Activated naive CD4-positive, alpha-beta T cell treated with anti-CD3 and anti-CD28 coated beads, Interleukin-2, amount 50 U/mL, for 16 hours (primary cell): Measurements from ENCODE around the gene DNM3.
A peak's percentile ranks its signal among the peaks of the same experiment; 100 is the strongest.
"Not testable (repeated sequence)": the region's sequence is repeated elsewhere in the genome, so short reads cannot be mapped to it uniquely, and the experiment has no call there.

Experiments used
- DNase-seq: peaks from one replicate; pipeline ENCODE4 v3.0.0-alpha.2; 2020

Gene DNM3

DNA sequence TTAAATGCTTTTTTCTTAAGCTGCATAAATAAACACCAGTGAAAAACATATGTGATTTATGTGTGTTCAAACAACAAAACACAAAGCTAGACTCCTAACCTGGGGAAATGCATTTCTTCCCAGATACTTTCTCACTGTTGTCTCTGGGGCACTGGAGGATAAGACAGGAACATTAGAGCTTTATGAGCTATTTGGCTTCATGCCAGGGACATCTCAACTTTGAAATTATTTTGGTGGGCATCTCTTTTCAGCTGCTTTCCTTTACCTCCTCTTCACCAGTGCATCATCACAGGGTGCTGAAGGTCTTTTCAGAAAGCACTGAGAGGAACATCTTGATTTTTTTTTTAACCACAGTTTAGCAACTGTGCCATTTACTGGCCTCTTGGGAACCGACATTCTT, 212.9 kb downstream of the DNM3 start:
- DNase-seq, result no peak

DNA sequence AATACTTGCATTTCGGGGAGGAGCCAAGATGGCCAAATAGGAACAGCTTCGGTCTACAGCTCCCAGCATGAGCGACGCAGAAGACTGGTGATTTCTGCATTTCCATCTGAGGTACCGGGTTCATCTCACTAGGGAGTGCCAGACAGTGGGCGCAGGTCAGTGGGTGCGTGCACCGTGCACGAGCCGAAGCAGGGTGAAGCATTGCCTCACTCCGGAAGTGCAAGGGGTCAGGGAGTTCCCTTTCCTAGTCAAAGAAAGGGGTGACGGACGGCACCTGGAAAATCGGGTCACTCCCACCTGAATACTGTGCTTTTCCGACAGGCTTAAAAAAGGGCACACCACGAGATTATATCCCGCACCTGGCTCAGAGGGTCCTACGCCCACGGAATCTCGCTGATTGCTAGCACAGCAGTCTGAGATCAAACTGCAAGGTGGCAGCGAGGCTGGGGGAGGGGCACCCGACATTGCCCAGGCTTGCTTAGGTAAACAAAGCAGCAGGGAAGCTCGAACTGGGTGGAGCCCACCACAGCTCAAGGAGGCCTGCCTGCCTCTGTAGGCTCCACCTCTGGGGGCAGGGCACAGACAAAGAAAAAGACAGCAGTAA, 214.6 kb downstream of the DNM3 start:
- DNase-seq, result not testable (repeated sequence)

GRCh38 chr1:172068334-172068733, 227.0 kb downstream of the DNM3 start:
- no peak for DNase-seq

DNA sequence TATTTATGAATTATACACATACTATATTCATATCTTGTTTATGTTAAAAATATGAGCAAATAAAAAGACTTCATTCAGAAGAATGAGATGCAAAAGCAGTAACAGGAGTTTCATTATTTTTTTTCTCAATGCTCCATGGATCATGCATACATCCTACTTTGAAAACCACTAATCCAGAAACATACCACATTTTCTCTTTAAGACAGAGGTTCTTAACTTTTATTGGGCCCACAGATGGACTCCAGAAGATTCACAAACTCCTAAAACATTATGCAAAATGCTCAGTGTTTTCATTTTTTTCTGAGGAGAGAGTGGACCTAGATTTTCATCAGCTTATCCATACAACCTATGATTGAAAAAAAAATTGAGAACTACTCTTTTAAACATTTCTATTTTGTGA, 227.8 kb downstream of the DNM3 start:
- DNase-seq, result no peak

DNA sequence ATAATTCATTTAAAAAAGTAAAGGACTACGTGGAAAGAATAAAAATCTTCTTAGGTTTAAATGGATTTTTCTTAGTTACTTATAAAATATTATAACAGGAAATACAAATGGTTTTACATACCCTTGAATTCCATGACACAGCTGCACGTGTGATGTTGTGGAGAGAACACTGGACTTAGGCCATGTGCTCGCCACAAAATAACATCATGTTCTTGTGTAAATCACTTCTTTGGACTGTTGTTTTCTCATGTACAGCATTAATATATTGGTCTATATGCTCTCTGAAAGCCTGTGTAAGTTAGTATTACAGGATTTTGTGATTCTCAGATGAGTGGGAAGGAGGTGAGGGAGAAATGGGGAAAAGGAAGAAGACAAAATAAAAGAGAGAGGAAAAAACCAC, 228.2 kb downstream of the DNM3 start:
- no peak for DNase-seq

- DNase-seq, result no peak
These were observed 228.8 kb downstream of the DNM3 start for GRCh38 chr1:172070055-172070454.

- no peak for DNase-seq
These were observed 230.4 kb downstream of the DNM3 start for GRCh38 chr1:172071746-172072145.

- not testable (repeated sequence) for DNase-seq
These were observed 238.6 kb downstream of the DNM3 start for GRCh38 chr1:172079859-172080258.

- no peak for DNase-seq
These were observed 241.9 kb downstream of the DNM3 start for GRCh38 chr1:172083191-172083590.

DNA sequence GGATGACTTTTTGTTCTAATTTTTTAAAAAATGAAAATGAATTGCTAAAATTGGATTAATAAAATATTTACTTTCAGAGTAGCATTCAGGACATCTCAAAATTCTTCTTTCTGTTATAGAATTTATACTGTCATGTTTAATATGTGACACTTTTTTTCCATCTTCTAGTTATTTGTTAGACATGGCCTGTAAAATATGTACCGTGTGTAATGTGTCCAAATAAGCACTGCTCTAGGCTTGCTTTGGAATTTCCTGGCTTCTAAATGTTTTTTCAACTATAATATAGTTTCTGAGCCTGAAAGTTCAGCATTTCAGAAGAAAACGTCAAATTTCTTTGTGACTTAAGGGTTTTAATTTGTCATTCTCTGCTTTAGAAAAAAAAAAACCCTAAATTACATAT, 243.6 kb downstream of the DNM3 start:
- DNase-seq, result no peak

- DNase-seq, result no peak
These were observed 244.0 kb downstream of the DNM3 start for GRCh38 chr1:172085317-172085716.

GRCh38 chr1:172086137-172086536, 244.8 kb downstream of the DNM3 start:
- DNase-seq, result no peak

DNA sequence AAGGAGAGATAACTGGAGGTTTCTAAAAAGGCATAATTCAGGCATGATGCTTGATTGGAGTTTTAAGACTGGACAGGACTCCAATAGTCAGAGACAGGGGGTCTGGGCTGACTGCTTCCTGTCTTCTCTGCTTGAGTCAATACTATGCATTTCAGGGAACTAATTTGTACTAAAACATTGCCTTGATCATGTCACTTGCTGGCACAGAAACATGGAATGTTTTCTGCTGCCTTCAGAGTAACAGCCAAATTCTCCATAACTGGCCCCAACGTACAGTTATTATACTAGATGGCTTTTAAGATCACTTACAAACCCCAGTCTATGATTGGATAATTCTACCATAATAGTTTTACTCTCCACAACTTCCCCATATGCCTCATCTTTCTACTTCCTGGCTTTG, 247.0 kb downstream of the DNM3 start:
- DNase-seq, result no peak

- peak; percentile 64 for DNase-seq
These were observed 248.6 kb downstream of the DNM3 start for GRCh38 chr1:172089768-172090510.

GRCh38 chr1:172090511-172090817, 249.2 kb downstream of the DNM3 start:
- DNase-seq, result no peak

- no peak for DNase-seq
These were observed 254.5 kb downstream of the DNM3 start for GRCh38 chr1:172095846-172096245.

DNA sequence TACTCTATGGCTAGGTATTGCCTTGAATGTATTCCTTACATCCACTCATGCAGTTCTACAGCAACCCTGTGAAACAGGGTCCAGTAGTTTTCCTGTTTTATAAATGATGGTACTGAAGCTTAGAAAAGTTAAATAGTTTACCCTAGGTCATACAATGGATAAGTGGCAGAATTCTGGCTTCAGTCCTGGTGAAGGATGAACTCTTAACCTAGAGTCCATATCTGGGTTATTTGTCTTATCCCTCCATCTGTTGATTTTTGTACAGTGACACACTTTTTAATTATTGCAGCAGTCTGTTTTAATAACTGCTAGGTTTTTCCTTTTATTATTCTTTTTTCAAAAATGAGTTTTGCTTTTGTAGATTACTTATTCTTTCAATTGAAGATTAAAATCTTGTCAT, 263.9 kb downstream of the DNM3 start:
- DNase-seq, result no peak

GRCh38 chr1:172107316-172107975, 266.1 kb downstream of the DNM3 start:
- DNase-seq, result no peak

- no peak for DNase-seq
These were observed 267.0 kb downstream of the DNM3 start for GRCh38 chr1:172108161-172108893.

DNA sequence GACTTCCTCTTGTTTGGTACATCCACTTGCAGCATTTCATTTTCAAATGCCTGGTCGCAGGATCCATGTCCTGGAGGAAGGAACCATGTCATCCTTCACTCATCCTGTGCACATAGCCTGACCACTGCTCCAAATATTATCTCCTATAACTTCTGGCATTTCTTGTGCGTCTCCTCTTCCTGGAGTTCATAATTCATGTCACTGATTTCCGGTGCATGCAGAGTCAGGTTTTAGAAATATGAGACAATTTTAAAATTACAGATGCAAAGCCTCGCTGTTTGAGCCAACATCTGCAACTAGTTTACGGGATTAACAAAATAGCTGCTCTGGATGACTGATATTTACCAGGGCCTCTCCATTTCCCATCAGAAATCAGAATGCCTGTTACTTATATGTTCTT, 268.1 kb downstream of the DNM3 start:
- DNase-seq, result no peak

DNA sequence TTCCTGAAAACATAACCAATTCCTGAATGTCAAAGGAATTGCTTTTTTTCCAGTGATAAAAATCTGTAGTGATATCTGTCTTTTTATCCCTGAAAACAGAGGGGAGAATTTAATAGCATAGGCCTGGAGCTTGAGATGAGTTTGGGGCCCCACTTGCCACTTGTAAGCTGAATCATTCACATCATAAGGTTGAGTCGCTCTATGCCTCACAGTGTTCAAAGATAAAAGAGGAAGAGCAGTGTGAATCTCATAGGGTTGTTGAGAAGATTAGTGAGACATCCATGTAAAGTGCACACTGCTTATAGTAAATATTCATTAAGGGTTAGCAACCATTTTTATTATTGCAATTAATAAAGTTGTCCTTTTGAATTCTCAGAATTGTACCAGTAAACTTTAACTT, 271.3 kb downstream of the DNM3 start:
- no peak for DNase-seq

DNA sequence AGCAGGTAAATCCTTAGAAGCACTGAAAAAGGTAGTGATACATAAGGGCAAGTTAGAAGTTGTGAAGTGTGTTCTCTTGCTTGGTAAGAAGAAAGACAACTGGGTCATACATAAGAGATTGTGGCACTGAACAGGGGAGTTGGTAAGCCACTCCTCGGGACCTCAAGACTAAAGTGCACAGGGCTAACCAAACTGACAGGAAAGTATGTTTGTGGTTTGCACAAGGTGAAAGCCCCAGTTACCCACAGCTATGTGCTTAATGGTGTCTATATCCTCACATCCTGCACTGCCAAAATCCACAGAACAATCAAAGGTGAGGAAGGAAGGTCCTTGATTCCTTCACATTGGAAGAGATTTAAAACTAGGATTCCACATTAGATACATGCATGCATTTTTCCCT, 276.5 kb downstream of the DNM3 start:
- no peak for DNase-seq

DNA sequence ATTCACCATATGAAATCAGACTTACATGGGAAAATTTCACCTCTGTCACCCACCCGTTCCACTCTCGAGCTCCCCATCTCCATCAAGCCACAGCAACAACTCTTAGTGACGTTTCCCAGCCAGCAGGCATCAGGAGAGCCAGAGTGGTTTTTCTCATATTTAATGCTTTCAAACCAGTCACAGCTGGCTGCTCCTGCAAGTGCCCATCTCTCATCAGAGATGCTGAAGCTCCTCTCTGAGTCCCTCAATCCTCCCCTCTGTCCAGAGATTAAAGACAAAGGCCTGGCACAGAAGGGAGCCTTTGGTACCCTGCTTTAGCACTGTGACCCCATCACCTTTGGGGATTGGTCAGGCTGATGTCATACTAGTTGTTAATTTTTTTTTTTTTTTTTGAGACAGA, 277.3 kb downstream of the DNM3 start:
- DNase-seq, result no peak

DNA sequence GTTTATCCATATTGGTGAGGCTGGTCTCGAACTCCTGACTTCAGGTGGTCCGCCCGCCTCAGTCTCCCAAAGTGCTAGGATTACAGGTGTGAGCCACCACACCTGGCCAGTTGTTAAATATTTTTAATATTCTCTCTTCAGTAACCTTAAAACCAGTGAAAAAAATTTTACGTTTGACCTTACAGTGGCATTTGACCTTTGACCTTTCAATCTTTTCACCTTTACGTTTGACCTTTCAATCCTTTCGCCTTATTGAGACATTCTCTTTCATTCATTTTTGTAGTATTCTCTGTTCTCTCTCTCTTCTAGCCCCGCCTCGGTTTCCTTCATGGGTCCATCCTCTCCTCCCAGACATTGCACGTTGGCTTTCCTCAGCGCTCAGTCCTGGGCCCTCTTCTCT, 277.9 kb downstream of the DNM3 start:
- no peak for DNase-seq
